ENCODE results near the gene OXNAD1. TPM values are rescaled to one million over a fixed set of nuclear protein-coding genes. Genes with fewer than 3 reads are reported as not detected.

OXNAD1 gene
- total RNA-seq, 4 donors from 2014 or later, result 11.4 to 14.9 (median 13.1) TPM

DNA sequence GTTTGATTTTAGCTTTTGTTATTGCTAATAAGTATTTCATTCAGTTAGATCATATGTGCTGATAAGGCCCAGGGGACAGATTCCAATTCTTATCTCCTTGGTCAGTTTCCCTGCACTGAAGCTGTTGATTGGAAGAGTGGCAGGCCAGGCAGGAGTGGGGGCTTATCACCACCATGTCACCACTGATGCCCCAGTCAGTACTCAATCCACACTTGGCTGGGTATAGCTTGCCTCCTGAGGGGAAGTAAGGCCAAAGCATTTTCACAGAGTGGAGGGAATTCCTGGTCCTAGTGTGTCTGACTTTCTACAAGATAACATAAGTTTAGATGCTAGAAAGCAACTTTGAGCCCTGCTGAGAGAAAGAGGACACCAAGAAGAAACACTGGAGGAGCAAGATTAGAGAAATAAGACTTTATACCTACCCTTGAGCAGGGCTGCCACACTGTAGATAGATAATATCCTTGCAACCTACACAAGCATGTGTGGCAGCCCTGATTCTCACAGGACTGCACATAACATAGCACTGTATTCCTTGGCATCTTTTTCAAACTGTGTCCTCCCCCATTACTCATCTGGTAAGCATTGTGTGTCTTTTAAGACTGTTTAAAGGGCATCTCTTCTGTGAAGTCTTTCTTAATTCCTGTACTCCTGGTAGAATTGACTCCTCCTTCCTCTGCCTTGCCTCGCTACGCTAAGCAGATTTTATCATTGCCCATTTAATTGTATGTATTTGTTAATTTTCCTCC, 24.3 kb downstream of the OXNAD1 start:
- peak overlapping the region in 1 of 4 donors; percentile 1 for H3K27ac ChIP-seq
- TF ChIP-seq, protein P1, sequence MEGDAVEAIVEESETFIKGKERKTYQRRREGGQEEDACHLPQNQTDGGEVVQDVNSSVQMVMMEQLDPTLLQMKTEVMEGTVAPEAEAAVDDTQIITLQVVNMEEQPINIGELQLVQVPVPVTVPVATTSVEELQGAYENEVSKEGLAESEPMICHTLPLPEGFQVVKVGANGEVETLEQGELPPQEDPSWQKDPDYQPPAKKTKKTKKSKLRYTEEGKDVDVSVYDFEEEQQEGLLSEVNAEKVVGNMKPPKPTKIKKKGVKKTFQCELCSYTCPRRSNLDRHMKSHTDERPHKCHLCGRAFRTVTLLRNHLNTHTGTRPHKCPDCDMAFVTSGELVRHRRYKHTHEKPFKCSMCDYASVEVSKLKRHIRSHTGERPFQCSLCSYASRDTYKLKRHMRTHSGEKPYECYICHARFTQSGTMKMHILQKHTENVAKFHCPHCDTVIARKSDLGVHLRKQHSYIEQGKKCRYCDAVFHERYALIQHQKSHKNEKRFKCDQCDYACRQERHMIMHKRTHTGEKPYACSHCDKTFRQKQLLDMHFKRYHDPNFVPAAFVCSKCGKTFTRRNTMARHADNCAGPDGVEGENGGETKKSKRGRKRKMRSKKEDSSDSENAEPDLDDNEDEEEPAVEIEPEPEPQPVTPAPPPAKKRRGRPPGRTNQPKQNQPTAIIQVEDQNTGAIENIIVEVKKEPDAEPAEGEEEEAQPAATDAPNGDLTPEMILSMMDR (IDR thresholded peaks at IDR 0.05), result no peak
- TF ChIP-seq EP300 (IDR thresholded peaks at IDR 0.05) (no peak), POLR2A (IDR thresholded peaks at IDR 0.05) (no peak)
- no peak for DNase-seq (ENCODE audit: low spot score in 2 of 2)
- WGBS, 2 donors, result 86 to 91% methylated on average over 2 of the region's 2 CpGs
- H3K4me3 ChIP-seq, result no peak overlapping the region
- H3K9me3 ChIP-seq, result no peaks in the 10 kb centered on the region
- H3K27me3 ChIP-seq, result no peaks in the 10 kb centered on the region
- H3K36me3 ChIP-seq, result peaks cover 0 to 33% (median 0%) of the 10 kb centered on the region in 3 donors
- peaks cover 0 to 34% (median 9%) of the 10 kb centered on the region in 4 donors for H3K4me1 ChIP-seq

GRCh38 chr3:16290007-16290826, 25.2 kb downstream of the OXNAD1 start:
- peak in 1 of 2 donors; percentile 85 for DNase-seq (ENCODE audit: low spot score in 2 of 2)
- Histone ChIP-seq H3K9me3 (no peaks in the 10 kb centered on the region), H3K27ac (peak overlapping the region in 1 of 4 donors; percentile 32), H3K4me3 (no peak overlapping the region), H3K36me3 (peaks cover 0 to 39% (median 0%) of the 10 kb centered on the region in 3 donors), H3K27me3 (no peaks in the 10 kb centered on the region), H3K4me1 (peaks cover 0 to 34% (median 9%) of the 10 kb centered on the region in 4 donors)
- WGBS, 2 donors, result 56 to 58% methylated on average over 3 of the region's 3 CpGs
- TF ChIP-seq, protein P1 (IDR thresholded peaks at IDR 0.05), result peak; percentile 66 to 83 (median 70)
- TF ChIP-seq EP300 (IDR thresholded peaks at IDR 0.05), result no peak

DNA sequence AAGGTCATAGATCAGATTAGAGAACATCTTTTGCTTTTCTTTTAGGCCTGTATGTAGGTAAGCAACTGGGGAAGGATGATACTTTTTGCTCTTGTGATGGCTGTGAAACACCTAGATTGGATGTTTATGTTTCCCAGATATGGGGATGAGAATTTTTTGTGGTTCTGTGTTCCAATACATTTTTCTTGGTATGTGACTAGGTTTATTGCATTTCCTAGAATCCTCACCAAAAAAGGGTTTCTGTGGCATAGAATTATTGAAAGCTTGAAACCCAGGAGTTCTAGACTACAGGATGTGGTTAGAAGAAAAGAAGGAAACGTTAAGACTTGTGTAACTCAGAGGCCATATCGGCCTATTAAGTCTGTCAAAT, 25.8 kb downstream of the OXNAD1 start:
- H3K27ac ChIP-seq, result peak overlapping the region in 1 of 4 donors; percentile 32
- WGBS, 2 donors, result 52% methylated on average over 2 of the region's 2 CpGs
- TF ChIP-seq, protein P1 (IDR thresholded peaks at IDR 0.05), result no peak
- TF ChIP-seq POLR2A (IDR thresholded peaks at IDR 0.05), result no peak
- TF ChIP-seq EP300 (IDR thresholded peaks at IDR 0.05), result no peak

GRCh38 chr3:16294844-16295243, 29.8 kb downstream of the OXNAD1 start:
- Histone ChIP-seq H3K4me1 (peaks cover 0 to 17% (median 5%) of the 10 kb centered on the region in 4 donors), H3K9me3 (no peaks in the 10 kb centered on the region), H3K36me3 (peaks cover 0 to 27% (median 0%) of the 10 kb centered on the region in 3 donors), H3K27me3 (no peaks in the 10 kb centered on the region), H3K27ac (no peak overlapping the region), H3K4me3 (no peak overlapping the region)
- TF ChIP-seq EP300 (IDR thresholded peaks at IDR 0.05) (no peak), POLR2A (IDR thresholded peaks at IDR 0.05) (no peak)
- TF ChIP-seq, protein P1 (IDR thresholded peaks at IDR 0.05), result no peak
- DNase-seq (ENCODE audit: low spot score in 2 of 2), result no peak
- WGBS, 2 donors, result 85 to 89% methylated on average over 5 of the region's 5 CpGs

More for the DNA sequence above, 25.8 kb downstream of the OXNAD1 start:
- no peaks in the 10 kb centered on the region for H3K9me3 ChIP-seq
- H3K36me3 ChIP-seq, result peaks cover 0 to 40% (median 0%) of the 10 kb centered on the region in 3 donors
- no peaks in the 10 kb centered on the region for H3K27me3 ChIP-seq
- DNase-seq (ENCODE audit: low spot score in 2 of 2), result no peak
- no peak overlapping the region for H3K4me3 ChIP-seq
- H3K4me1 ChIP-seq, result peaks cover 0 to 34% (median 9%) of the 10 kb centered on the region in 4 donors
